ENCODE measurements around the gene ZNF778. TPM values are rescaled to one million over a fixed set of nuclear protein-coding genes. Genes with fewer than 3 reads are reported as not detected.

Gene ZNF778
- total and polyA plus RNA-seq, 2 of the 13 experiments (the other 11 are each of a cell fraction or from before 2014, with no cell fraction given): 3.8 to 7.2 TPM

DNA sequence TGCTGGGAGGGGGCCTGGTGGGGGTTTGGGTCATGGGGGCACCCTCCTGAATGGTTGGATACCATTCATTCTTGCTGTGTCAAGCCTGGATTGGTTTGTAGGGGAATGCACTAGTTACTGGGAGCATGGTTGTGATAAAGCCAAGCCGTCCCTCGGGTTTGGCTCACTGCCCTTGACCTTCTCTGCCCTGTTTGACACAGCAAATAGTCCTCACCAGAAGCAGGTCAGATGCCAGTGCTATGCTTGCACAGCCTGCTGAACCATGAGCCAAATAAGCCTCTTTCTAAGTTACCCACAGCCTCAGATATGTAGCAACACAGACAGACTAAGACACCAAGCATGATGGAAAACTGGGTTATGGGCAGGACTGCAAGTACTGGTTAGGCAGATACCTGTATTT is 14.6 kb downstream of the ZNF778 start (continued):
- TF ChIP-seq, protein P1, sequence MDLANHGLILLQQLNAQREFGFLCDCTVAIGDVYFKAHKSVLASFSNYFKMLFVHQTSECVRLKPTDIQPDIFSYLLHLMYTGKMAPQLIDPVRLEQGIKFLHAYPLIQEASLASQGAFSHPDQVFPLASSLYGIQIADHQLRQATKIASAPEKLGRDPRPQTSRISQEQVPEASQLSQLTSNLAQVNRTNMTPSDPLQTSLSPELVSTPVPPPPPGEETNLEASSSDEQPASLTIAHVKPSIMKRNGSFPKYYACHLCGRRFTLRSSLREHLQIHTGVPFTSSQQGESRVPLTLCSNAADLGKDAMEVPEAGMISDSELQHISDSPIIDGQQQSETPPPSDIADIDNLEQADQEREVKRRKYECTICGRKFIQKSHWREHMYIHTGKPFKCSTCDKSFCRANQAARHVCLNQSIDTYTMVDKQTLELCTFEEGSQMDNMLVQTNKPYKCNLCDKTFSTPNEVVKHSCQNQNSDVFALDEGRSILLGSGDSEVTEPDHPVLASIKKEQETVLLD (CRISPR knock-in tag; IDR thresholded peaks at IDR 0.05; ENCODE audit: low read depth): no peak
- no peak for TF ChIP-seq SRF (IDR thresholded peaks at IDR 0.05; ENCODE audit: low read depth, low read length)
- TF ChIP-seq, protein P2, sequence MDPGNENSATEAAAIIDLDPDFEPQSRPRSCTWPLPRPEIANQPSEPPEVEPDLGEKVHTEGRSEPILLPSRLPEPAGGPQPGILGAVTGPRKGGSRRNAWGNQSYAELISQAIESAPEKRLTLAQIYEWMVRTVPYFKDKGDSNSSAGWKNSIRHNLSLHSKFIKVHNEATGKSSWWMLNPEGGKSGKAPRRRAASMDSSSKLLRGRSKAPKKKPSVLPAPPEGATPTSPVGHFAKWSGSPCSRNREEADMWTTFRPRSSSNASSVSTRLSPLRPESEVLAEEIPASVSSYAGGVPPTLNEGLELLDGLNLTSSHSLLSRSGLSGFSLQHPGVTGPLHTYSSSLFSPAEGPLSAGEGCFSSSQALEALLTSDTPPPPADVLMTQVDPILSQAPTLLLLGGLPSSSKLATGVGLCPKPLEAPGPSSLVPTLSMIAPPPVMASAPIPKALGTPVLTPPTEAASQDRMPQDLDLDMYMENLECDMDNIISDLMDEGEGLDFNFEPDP (CRISPR knock-in tag; conservative IDR thresholded peaks at IDR 0.05): no peak
- TF ChIP-seq, protein P3, sequence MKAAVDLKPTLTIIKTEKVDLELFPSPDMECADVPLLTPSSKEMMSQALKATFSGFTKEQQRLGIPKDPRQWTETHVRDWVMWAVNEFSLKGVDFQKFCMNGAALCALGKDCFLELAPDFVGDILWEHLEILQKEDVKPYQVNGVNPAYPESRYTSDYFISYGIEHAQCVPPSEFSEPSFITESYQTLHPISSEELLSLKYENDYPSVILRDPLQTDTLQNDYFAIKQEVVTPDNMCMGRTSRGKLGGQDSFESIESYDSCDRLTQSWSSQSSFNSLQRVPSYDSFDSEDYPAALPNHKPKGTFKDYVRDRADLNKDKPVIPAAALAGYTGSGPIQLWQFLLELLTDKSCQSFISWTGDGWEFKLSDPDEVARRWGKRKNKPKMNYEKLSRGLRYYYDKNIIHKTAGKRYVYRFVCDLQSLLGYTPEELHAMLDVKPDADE (CRISPR knock-in tag; IDR thresholded peaks at IDR 0.05): no peak
- no peak for TF ChIP-seq CREB1 (IDR thresholded peaks at IDR 0.05)
- no peak for TF ChIP-seq CREB1 (CRISPR knock-in tag; IDR thresholded peaks at IDR 0.05)
- TF ChIP-seq, protein P4, sequence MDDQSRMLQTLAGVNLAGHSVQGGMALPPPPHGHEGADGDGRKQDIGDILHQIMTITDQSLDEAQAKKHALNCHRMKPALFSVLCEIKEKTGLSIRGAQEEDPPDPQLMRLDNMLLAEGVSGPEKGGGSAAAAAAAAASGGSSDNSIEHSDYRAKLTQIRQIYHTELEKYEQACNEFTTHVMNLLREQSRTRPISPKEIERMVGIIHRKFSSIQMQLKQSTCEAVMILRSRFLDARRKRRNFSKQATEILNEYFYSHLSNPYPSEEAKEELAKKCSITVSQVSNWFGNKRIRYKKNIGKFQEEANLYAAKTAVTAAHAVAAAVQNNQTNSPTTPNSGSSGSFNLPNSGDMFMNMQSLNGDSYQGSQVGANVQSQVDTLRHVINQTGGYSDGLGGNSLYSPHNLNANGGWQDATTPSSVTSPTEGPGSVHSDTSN (CRISPR knock-in tag; IDR thresholded peaks at IDR 0.05; ENCODE audit: borderline replicate concordance): no peak
- TF ChIP-seq, protein P5, sequence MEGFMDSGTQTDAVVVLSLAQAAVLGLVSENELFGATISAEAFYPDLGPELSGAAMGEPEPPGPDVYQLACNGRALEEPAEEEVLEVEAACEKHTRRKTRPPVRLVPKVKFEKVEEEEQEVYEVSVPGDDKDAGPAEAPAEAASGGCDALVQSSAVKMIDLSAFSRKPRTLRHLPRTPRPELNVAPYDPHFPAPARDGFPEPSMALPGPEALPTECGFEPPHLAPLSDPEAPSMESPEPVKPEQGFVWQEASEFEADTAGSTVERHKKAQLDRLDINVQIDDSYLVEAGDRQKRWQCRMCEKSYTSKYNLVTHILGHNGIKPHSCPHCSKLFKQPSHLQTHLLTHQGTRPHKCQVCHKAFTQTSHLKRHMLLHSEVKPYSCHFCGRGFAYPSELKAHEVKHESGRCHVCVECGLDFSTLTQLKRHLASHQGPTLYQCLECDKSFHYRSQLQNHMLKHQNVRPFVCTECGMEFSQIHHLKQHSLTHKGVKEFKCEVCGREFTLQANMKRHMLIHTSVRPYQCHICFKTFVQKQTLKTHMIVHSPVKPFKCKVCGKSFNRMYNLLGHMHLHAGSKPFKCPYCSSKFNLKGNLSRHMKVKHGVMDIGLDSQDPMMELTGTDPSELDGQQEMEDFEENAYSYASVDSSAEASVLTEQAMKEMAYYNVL (CRISPR knock-in tag; IDR thresholded peaks at IDR 0.05; ENCODE audit: borderline replicate concordance): no peak
- TF ChIP-seq, protein P6, sequence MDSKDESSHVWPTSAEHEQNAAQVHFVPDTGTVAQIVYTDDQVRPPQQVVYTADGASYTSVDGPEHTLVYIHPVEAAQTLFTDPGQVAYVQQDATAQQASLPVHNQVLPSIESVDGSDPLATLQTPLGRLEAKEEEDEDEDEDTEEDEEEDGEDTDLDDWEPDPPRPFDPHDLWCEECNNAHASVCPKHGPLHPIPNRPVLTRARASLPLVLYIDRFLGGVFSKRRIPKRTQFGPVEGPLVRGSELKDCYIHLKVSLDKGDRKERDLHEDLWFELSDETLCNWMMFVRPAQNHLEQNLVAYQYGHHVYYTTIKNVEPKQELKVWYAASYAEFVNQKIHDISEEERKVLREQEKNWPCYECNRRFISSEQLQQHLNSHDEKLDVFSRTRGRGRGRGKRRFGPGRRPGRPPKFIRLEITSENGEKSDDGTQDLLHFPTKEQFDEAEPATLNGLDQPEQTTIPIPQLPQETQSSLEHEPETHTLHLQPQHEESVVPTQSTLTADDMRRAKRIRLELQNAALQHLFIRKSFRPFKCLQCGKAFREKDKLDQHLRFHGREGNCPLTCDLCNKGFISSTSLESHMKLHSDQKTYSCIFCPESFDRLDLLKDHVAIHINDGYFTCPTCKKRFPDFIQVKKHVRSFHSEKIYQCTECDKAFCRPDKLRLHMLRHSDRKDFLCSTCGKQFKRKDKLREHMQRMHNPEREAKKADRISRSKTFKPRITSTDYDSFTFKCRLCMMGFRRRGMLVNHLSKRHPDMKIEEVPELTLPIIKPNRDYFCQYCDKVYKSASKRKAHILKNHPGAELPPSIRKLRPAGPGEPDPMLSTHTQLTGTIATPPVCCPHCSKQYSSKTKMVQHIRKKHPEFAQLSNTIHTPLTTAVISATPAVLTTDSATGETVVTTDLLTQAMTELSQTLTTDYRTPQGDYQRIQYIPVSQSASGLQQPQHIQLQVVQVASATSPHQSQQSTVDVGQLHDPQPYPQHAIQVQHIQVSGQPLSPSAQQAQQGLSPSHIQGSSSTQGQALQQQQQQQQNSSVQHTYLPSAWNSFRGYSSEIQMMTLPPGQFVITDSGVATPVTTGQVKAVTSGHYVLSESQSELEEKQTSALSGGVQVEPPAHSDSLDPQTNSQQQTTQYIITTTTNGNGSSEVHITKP (CRISPR knock-in tag; IDR thresholded peaks at IDR 0.05; ENCODE audit: low read depth): 0 out of 2 replicates have a peak, but pooled peaks have one; percentile 28
- TF ChIP-seq, protein P7, sequence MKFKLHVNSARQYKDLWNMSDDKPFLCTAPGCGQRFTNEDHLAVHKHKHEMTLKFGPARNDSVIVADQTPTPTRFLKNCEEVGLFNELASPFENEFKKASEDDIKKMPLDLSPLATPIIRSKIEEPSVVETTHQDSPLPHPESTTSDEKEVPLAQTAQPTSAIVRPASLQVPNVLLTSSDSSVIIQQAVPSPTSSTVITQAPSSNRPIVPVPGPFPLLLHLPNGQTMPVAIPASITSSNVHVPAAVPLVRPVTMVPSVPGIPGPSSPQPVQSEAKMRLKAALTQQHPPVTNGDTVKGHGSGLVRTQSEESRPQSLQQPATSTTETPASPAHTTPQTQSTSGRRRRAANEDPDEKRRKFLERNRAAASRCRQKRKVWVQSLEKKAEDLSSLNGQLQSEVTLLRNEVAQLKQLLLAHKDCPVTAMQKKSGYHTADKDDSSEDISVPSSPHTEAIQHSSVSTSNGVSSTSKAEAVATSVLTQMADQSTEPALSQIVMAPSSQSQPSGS (CRISPR knock-in tag; IDR thresholded peaks at IDR 0.05): 0 out of 2 replicates have a peak, but pooled peaks have one; percentile 44
- TF ChIP-seq ZNF263 (CRISPR knock-in tag; IDR thresholded peaks at IDR 0.05): no peak
- TF ChIP-seq MTF2 (CRISPR knock-in tag; IDR thresholded peaks at IDR 0.05; ENCODE audit: borderline replicate concordance): no peak
- TF ChIP-seq AGO2 (optimal IDR thresholded peaks at IDR 0.05; ENCODE audit: low read depth, low read length): no peak
- TF ChIP-seq ZNF331 (CRISPR knock-in tag; IDR thresholded peaks at IDR 0.05): peak; percentile 94
- no peak for TF ChIP-seq TCF7 (IDR thresholded peaks at IDR 0.05; ENCODE audit: low read depth)
- TF ChIP-seq RARG (CRISPR knock-in tag; IDR thresholded peaks at IDR 0.05; ENCODE audit: low read depth): no peak
- no peak for TF ChIP-seq NFKBIZ (CRISPR knock-in tag; IDR thresholded peaks at IDR 0.05)
- TF ChIP-seq NR2F2 (IDR thresholded peaks at IDR 0.05; ENCODE audit: borderline replicate concordance, low read depth): peak; percentile 97

Measured in HepG2 (cell line).